Measurements from ENCODE around the gene SPSB2.

The SPSB2 gene

GRCh38 chr12:6845395-6845794 is 27.7 kb downstream of the SPSB2 start:
- H4K20me1 ChIP-seq (ENCODE audit: insufficient read depth, low read length), result no peaks in the 10 kb centered on the region
- peaks cover 38% of the 10 kb centered on the region for H3K4me1 ChIP-seq (ENCODE audit: low read length)
- no peak overlapping the region for H3K4me3 ChIP-seq (ENCODE audit: low read length)
- H3K27me3 ChIP-seq (ENCODE audit: low read depth, low read length), result no peaks in the 10 kb centered on the region
- no peak overlapping the region for H2AFZ ChIP-seq (ENCODE audit: low read depth, low read length)
- no peaks in the 10 kb centered on the region for H3K9me3 ChIP-seq (ENCODE audit: insufficient read depth, low read length)
- peaks cover 11% of the 10 kb centered on the region for H3K79me2 ChIP-seq (ENCODE audit: low read length)
- no peak overlapping the region for H3K27ac ChIP-seq (ENCODE audit: low read length)
- TF ChIP-seq CTCF (IDR thresholded peaks at IDR 0.05; ENCODE audit: low read depth, low read length) (no peak), EZH2phosphoT487 (IDR thresholded peaks at IDR 0.05; ENCODE audit: low read depth) (no peak)
- H3K4me2 ChIP-seq (ENCODE audit: low read length), result no peak overlapping the region
- H3K36me3 ChIP-seq (replicated peaks; ENCODE audit: low read depth, low read length), result peaks cover 44% of the 10 kb centered on the region
- no peak overlapping the region for H3K9ac ChIP-seq (ENCODE audit: low read length)

GRCh38 chr12:6843118-6843902 is 29.8 kb downstream of the SPSB2 start:
- Histone ChIP-seq H3K4me3 (ENCODE audit: low read length) (no peak overlapping the region), H3K4me2 (ENCODE audit: low read length) (no peak overlapping the region), H3K27me3 (ENCODE audit: low read depth, low read length) (no peaks in the 10 kb centered on the region), H3K27ac (ENCODE audit: low read length) (no peak overlapping the region), H2AFZ (ENCODE audit: low read depth, low read length) (no peak overlapping the region), H3K9me3 (ENCODE audit: insufficient read depth, low read length) (no peaks in the 10 kb centered on the region), H4K20me1 (ENCODE audit: insufficient read depth, low read length) (no peaks in the 10 kb centered on the region), H3K9ac (ENCODE audit: low read length) (no peak overlapping the region), H3K79me2 (ENCODE audit: low read length) (no peaks in the 10 kb centered on the region), H3K36me3 (replicated peaks; ENCODE audit: low read depth, low read length) (peaks cover 29% of the 10 kb centered on the region), H3K4me1 (ENCODE audit: low read length) (peaks cover 38% of the 10 kb centered on the region)
- TF ChIP-seq EZH2phosphoT487 (IDR thresholded peaks at IDR 0.05; ENCODE audit: low read depth) (no peak), CTCF (IDR thresholded peaks at IDR 0.05; ENCODE audit: low read depth, low read length) (peak; percentile 18)

GRCh38 chr12:6842075-6842474 is 31.0 kb downstream of the SPSB2 start:
- no peak for TF ChIP-seq CTCF (IDR thresholded peaks at IDR 0.05; ENCODE audit: low read depth, low read length)
- TF ChIP-seq EZH2phosphoT487 (IDR thresholded peaks at IDR 0.05; ENCODE audit: low read depth), result no peak
- Histone ChIP-seq H3K4me3 (ENCODE audit: low read length) (no peak overlapping the region), H3K27ac (ENCODE audit: low read length) (no peak overlapping the region), H3K79me2 (ENCODE audit: low read length) (no peaks in the 10 kb centered on the region), H4K20me1 (ENCODE audit: insufficient read depth, low read length) (no peaks in the 10 kb centered on the region), H3K9me3 (ENCODE audit: insufficient read depth, low read length) (no peaks in the 10 kb centered on the region), H3K27me3 (ENCODE audit: low read depth, low read length) (no peaks in the 10 kb centered on the region), H3K9ac (ENCODE audit: low read length) (no peak overlapping the region), H3K36me3 (replicated peaks; ENCODE audit: low read depth, low read length) (peaks cover 21% of the 10 kb centered on the region), H3K4me1 (ENCODE audit: low read length) (peaks cover 40% of the 10 kb centered on the region), H2AFZ (ENCODE audit: low read depth, low read length) (no peak overlapping the region), H3K4me2 (ENCODE audit: low read length) (no peak overlapping the region)

GRCh38 chr12:6840761-6841515 is 32.2 kb downstream of the SPSB2 start, which contains the start of gene GNB3:
Gene GNB3, plus strand, starts transcription at chr12:6840925. Its CDS starts 363 bp downstream, at chr12:6841288.
- Histone ChIP-seq H3K79me2 (ENCODE audit: low read length) (no peaks in the 10 kb centered on the region), H3K4me1 (ENCODE audit: low read length) (peaks cover 43% of the 10 kb centered on the region), H3K27me3 (ENCODE audit: low read depth, low read length) (no peaks in the 10 kb centered on the region), H3K4me3 (ENCODE audit: low read length) (peak within 1 kb of the TSS; percentile 63), H3K27ac (ENCODE audit: low read length) (peak within 1 kb of the TSS; percentile 91), H3K9me3 (ENCODE audit: insufficient read depth, low read length) (no peaks in the 10 kb centered on the region), H3K9ac (ENCODE audit: low read length) (peak within 1 kb of the TSS; percentile 70), H3K36me3 (replicated peaks; ENCODE audit: low read depth, low read length) (peaks cover 13% of the 10 kb centered on the region), H4K20me1 (ENCODE audit: insufficient read depth, low read length) (no peaks in the 10 kb centered on the region), H3K4me2 (ENCODE audit: low read length) (peak within 1 kb of the TSS; percentile 85), H2AFZ (ENCODE audit: low read depth, low read length) (no peak within 1 kb of the TSS)
- TF ChIP-seq CTCF (IDR thresholded peaks at IDR 0.05; ENCODE audit: low read depth, low read length), result no peak
- TF ChIP-seq EZH2phosphoT487 (IDR thresholded peaks at IDR 0.05; ENCODE audit: low read depth), result no peak
